ENCODE data around the gene INCA1. TPM values are rescaled to one million over a fixed set of nuclear protein-coding genes. Genes with fewer than 3 reads are reported as not detected.

Gene INCA1
- total RNA-seq, 2 donors from 2014 or later, result 1.6 to 4.2 TPM

DNA sequence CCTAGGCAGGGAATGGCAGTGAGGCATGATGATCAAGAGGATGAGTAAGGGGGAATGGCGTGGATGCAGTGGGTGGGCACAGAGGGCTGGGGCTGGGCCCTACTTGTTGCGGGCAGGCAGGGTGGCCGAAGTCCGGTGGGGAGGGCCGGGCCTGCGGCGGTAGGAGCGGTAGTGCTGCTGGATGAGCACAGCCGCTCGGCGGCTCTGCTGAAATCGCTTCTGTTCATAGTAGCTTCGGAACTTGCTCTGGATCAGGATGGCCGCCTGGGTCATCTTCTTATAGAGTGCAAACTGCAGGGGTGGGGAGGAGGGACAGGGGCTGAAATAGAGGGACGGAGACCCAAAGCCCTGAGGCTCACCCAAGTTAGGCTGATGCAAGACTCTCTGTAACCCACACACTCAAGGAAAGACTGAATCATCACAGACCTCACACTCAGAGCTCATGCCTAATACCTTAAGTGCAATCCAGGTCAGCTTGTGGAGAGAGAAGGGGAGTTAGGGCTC, 28.2 kb downstream of the INCA1 start:
- peak overlapping the region; percentile 74 for H3K4me3 ChIP-seq
- no peaks in the 10 kb centered on the region for H3K9me3 ChIP-seq
- peak overlapping the region; percentile 95 for H3K27ac ChIP-seq
- H3K27me3 ChIP-seq, result no peaks in the 10 kb centered on the region
- intact Hi-C loops (cut with DNase I), result no loop called here
- H3K36me3 ChIP-seq, result no peaks in the 10 kb centered on the region
- no peak for DNase-seq
- H3K9ac ChIP-seq (ENCODE audit: low read depth in 2 of 2, low read length in 2 of 2), result peak overlapping the region; percentile 19 to 90
- TF ChIP-seq, protein P1, sequence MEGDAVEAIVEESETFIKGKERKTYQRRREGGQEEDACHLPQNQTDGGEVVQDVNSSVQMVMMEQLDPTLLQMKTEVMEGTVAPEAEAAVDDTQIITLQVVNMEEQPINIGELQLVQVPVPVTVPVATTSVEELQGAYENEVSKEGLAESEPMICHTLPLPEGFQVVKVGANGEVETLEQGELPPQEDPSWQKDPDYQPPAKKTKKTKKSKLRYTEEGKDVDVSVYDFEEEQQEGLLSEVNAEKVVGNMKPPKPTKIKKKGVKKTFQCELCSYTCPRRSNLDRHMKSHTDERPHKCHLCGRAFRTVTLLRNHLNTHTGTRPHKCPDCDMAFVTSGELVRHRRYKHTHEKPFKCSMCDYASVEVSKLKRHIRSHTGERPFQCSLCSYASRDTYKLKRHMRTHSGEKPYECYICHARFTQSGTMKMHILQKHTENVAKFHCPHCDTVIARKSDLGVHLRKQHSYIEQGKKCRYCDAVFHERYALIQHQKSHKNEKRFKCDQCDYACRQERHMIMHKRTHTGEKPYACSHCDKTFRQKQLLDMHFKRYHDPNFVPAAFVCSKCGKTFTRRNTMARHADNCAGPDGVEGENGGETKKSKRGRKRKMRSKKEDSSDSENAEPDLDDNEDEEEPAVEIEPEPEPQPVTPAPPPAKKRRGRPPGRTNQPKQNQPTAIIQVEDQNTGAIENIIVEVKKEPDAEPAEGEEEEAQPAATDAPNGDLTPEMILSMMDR (IDR thresholded peaks at IDR 0.05), result no peak
- no peaks in the 10 kb centered on the region for H3K4me1 ChIP-seq

DNA sequence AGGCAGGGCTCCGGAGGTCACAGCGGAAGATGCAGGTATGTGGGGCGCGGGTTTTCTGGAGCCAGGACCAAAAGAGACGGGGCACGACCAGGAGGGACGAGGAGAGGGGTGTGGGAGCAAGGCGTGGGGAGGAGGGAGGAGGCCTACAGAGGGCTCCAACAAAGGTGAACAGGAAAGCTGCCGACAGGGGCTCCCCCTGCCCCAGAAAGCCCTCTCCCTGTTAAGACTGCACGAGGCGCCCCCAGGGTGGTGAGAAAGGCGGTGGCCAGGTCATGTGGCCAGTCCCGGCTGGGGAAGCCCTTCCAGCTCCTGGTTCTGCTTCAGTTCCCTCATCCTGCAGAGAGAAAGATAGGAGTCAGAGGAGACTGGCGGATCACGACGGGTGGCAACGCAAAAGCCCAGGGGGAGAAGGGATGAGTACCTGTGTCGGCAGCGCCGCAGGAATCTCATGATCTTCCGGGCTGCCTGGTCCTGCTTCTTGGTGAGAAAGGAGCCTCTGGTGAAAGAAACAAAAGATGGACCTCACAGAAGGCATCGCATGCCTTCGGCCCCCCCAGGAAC, 28.8 kb downstream of the INCA1 start:
- peak overlapping the region; percentile 95 for H3K27ac ChIP-seq
- peak overlapping the region; percentile 65 to 90 for H3K9ac ChIP-seq (ENCODE audit: low read depth in 2 of 2, low read length in 2 of 2)
- no peaks in the 10 kb centered on the region for H3K9me3 ChIP-seq
- no peaks in the 10 kb centered on the region for H3K4me1 ChIP-seq
- DNase-seq, result no peak
- intact Hi-C loops (cut with DNase I), result no loop called here
- H3K36me3 ChIP-seq, result no peaks in the 10 kb centered on the region
- TF ChIP-seq, protein P1 (IDR thresholded peaks at IDR 0.05), result no peak
- H3K27me3 ChIP-seq, result no peaks in the 10 kb centered on the region
- H3K4me3 ChIP-seq, result peak overlapping the region; percentile 74

DNA sequence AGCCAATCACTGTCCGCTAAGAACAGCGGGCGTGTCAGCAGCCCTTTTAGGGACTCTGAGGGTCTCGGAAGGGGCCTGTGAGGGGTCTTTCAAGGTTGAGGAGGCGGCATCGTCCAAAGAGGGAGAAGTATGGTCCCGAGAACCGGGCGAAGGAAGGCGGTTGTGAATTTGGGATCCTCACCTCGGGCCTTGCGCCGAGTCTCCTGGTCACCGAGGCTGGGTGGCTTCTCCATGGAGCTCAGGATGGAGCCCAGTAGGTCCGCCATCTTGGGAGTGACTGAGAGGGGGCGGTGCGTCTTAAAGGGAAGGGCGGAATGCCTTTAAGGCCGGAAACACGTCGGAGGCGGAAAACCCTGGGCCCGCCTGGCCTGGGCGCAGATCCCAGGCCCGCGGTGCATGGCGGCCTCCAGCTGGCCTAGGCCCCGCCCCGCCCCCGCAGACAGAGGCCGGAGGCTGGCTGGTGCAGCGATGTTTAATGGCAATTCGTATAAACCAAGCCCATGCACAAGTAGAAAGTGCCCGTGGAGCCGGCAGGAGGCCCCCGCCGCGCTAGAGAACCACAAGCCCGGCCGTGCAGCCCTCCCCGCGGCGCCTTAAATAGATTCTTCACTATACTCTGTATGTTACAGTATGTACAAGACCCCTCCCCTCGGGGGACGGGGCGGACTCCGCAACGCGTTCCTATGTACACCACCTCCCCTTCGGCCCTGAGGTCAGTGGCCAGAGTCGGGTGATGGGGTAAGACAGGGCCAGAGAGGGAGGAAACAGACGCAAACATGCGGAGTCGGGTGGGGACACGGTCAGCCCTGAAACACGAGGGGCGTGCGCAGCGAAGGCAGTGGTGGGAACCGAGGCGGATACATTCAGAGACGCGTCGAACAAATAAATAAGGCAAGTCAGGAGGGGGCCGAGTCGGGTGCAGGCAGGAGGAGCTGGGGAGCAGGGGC, 29.5 kb downstream of the INCA1 start, which contains the start of gene SPAG7:
Gene SPAG7 (minus strand): TSS at position 279 of the 947 bp plus-strand sequence. CDS start 13 bp downstream, at position 266.
- H3K4me3 ChIP-seq, result peak within 1 kb of the TSS; percentile 74
- peak; percentile 94 for DNase-seq
- no peaks in the 10 kb centered on the region for H3K4me1 ChIP-seq
- H3K27me3 ChIP-seq, result no peaks in the 10 kb centered on the region
- H3K27ac ChIP-seq, result peak within 1 kb of the TSS; percentile 95
- intact Hi-C loops (cut with DNase I), result no loop called here
- H3K9me3 ChIP-seq, result no peaks in the 10 kb centered on the region
- peak within 1 kb of the TSS; percentile 88 to 90 for H3K9ac ChIP-seq (ENCODE audit: low read depth in 2 of 2, low read length in 2 of 2)
- no peaks in the 10 kb centered on the region for H3K36me3 ChIP-seq
- TF ChIP-seq, protein P1 (IDR thresholded peaks at IDR 0.05), result no peak

DNA sequence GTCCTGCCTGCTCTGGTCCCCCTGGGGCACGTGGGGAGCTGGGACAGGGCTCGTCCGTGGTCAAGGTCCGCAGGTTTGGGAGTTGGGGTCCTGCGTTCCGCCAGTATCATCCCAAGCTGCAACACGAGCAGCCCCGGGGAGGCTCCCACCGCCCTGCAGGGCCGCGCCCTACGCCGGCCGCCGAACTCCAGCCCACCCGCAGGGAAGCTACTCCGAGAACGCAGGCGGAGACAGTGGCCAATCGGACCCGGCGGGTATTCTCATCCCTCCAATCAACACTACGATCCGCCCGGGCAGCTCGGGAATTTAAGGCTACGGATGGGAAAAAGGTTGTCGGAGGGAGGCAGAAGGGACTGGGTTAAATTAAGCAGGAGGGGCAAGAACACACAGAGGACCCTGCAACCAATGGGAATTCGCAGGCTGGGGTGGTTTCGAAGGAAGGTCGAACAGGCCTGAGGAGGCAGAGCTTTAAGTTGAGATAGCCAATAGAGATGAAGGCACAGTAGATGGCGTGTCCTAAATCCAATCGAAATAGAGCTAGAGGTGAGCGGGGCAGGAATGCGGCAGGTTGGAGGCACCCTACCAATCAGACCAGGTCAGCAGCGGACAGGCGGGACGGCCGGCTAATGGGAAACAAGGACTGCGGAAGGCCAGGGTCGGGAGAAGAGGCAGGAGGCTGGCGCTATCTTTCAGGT, 30.3 kb downstream of the INCA1 start:
- Histone ChIP-seq H3K27me3 (no peaks in the 10 kb centered on the region), H3K9me3 (no peaks in the 10 kb centered on the region), H3K27ac (peak overlapping the region; percentile 95), H3K9ac (ENCODE audit: low read depth in 2 of 2, low read length in 2 of 2) (peak overlapping the region; percentile 88 to 90), H3K4me1 (no peaks in the 10 kb centered on the region), H3K36me3 (no peaks in the 10 kb centered on the region), H3K4me3 (peak overlapping the region; percentile 74)
- TF ChIP-seq, protein P1 (IDR thresholded peaks at IDR 0.05), result no peak
- intact Hi-C loops (cut with DNase I), result no loop called here
- peak; percentile 98 for DNase-seq
